GM19452 (cell line): Measurements from ENCODE around the gene RUFY4.
"Not testable (repeated sequence)": the region's sequence is repeated elsewhere in the genome, so short reads cannot be mapped to it uniquely, and the experiment has no call there.

Experiments used
- ATAC-seq: cut with Tn5 transposase; IDR thresholded peaks from one replicate; pipeline ENCODE4 v1.9.1; 2021; ENCODE audit not compliant: unreplicated experiment

The RUFY4 gene

GRCh38 chr2:218081063-218081462 lies 12.0 kb downstream of the RUFY4 start:
- ATAC-seq = peak; percentile 93

DNA sequence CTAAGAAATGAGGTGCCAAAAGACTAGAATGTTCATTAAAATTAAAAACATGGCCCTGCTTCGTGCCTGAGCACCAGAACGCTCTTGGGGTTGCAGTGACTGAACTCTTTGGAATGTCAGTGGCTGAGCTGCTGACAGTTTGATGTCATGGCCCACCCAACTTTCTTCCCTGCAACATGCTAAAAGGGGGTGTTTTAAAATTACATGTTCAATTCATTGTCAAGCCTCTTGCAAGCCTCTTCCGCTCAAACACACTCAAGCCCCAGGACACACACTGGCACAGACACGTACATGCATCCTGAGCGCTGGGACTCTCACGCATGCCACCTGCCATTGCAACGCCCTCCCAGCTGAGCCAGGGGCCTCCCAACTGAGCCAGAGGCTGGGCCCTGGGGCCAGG lies 12.6 kb downstream of the RUFY4 start:
- no peak for ATAC-seq

GRCh38 chr2:218082586-218083351 lies 13.7 kb downstream of the RUFY4 start:
- ATAC-seq = no peak

DNA sequence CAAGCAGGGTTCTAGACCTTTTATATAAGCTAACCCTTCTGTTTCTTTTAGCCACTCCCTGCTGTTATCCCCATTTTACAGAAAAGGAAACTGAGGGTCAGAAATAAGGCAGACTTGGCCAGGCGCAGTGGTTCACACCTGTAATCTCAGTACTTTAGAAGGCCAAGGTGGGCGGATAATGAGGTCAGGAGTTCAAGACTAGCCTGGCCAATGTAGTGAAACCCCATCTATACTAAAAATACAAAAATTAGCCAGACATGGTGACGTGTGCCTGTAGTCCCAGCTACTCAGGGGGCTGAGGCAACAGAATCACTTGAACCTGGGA lies 14.3 kb downstream of the RUFY4 start:
- ATAC-seq = no peak

- ATAC-seq = no peak
These were observed 17.4 kb downstream of the RUFY4 start for GRCh38 chr2:218086478-218086877.

DNA sequence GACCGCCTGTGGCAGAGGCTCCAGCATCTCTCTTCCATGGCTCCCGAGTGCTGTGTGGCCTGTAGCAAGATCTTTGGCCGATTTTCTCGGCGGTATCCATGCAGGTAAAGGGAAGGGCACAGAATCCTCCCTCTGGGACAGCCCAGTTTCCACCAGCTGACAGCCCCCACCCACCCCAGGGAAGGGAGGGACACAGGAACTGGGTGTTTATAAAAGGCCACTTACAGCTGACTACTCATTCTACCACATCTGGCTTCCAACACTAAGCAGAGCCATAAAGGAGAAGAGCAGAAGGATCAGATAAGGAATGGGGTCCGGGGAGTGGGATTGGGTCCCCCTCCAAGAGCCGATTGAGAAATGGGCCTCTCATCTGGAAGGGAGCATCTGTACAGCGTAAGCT lies 20.2 kb downstream of the RUFY4 start:
- no peak for ATAC-seq

- ATAC-seq = no peak
These were observed 22.7 kb downstream of the RUFY4 start for GRCh38 chr2:218091746-218092145.

DNA sequence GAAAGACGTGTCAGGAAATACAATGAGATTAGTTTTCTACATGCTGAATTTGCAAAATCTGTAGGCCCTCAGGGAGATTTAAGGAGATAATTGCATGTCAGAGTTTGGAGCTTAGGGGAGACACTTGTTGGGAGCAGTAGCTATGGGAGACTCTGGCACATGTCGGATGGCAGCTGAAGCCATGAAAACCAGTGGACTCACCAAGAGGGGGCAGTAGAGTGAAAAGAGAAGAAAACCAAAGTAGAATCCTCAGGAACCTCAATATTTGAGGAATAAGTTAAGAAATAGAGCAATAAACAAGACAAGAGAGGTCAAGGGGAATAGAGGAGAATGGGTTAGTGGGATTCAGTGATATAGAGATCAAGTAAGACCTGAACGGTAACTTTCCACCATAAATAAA lies 24.8 kb downstream of the RUFY4 start:
- no peak for ATAC-seq

- no peak for ATAC-seq
These were observed 26.8 kb downstream of the RUFY4 start for GRCh38 chr2:218095853-218096252.

DNA sequence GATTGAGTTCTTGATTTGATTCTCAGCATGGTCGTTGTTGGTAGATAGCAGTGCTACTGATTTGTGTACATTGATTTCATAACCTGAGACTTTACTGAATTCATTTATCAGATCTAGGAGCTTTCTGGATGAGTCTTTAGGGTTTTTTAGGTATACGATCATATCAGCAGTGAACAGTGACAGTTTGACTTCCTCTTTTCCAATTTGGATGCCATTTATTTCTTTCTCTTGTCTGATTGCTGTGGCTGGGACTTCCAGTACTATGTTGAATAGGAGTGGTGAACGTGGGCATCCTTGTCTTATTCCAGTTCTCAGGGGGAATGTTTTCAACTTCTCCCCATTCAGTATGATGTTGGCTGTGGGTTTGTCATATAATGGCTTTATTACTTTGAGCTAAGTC lies 28.9 kb downstream of the RUFY4 start:
- ATAC-seq = no peak

DNA sequence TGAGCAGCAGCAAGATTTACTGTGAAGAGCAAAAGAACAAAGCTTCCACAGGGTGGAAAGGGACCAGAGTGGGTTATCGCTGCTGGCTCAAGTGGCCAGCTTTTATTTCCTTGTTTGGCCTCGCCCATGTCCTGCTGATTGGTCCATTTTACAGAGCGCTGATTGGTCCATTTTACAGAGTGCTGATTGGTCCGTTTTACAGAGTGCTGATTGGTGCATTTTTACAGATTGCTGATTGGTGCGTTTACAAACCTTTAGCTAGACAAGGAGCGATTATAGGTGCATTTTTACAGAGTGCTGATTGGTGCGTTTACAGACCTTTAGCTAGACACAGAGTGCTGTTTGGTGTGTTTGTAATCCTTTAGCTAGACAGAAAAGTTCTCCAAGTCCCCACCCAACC lies 39.8 kb downstream of the RUFY4 start:
- ATAC-seq = not testable (repeated sequence)

DNA sequence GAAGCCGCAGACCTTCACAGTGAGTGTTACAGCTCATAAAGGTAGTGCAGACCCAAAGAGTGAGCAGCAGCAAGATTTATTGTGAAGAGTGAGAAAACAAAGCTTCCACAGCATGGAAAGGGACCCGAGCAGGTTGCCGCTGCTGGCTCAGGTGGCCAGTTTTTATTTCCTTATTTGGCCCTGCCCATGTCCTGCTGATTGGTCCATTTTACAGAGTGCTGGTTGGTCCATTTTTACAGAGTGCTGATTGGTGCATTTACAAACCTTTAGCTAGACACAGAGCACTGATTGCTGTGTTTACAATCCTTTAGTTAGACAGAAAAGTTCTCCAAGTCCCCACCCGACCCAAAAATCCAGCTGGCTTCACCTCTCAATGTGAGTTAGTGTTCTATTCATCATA lies 52.7 kb downstream of the RUFY4 start:
- ATAC-seq = not testable (repeated sequence)

- not testable (repeated sequence) for ATAC-seq
These were observed 53.2 kb downstream of the RUFY4 start for GRCh38 chr2:218122286-218122685.

DNA sequence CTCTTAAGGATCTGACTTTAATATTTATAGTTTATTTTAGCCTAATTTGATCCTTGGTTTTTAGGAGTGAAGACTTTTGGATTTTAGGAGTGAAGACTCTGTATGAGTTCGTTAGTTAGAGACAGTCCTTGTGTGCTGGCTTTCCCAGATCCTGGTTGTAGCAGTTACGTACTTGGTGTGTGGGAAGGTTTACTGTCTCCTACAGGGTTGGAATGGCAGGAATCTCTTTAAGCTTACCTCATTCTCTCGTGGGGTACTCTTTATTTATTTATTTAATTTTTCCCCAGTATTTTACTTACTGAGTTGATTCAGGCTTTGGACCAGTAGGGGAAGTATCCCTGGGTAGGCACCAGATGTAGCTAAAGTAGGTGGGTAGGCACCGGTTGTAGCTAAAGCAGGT lies 54.9 kb downstream of the RUFY4 start:
- ATAC-seq = no peak

DNA sequence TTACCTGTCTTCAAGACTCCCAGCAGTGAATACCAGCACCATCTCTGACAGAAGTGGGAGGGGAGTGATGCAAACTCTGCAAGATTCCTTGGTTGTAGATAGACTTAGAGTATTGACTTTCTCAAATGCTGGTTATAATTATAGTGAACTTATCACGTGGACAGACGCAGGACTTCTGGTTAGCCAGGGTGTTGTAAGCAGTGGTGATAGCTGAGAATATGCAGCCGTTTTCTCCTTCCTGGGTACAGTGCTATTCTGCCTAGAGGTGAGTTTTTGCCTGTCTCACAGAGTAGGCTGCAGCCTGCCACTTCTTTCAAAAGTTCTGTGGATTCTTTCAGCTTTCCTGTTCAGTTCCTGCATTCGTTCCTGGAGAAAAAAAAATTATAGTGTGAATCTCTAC lies 56.0 kb downstream of the RUFY4 start:
- no peak for ATAC-seq

DNA sequence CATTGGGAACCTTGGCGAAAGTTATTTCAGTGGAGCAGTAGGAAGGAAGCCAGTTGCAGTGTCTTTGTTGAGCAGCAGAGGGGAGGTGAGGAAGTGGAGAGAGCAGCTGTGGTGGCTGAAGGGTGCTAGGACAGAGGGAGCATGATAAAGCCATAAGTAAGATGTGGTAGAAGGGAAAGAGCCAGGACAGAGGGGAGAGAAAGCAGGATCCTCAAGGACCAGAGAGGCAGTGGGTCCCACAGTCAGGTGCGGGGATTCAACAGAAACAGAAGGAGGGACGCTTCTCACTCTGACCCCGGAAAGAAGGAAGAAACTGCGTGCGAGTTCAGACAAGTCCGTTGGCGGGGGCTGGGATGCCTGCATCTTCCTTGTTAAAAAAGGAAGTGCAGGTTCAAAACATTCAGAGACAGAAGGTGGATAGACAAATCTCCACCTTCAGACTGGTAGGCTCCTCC lies 56.6 kb downstream of the RUFY4 start, which contains the start of gene CXCR2:
Gene CXCR2 (plus strand): TSS at position 403 of the 455 bp plus-strand sequence. CDS start 8,774 bp downstream, outside the sequence.
- ATAC-seq = no peak

DNA sequence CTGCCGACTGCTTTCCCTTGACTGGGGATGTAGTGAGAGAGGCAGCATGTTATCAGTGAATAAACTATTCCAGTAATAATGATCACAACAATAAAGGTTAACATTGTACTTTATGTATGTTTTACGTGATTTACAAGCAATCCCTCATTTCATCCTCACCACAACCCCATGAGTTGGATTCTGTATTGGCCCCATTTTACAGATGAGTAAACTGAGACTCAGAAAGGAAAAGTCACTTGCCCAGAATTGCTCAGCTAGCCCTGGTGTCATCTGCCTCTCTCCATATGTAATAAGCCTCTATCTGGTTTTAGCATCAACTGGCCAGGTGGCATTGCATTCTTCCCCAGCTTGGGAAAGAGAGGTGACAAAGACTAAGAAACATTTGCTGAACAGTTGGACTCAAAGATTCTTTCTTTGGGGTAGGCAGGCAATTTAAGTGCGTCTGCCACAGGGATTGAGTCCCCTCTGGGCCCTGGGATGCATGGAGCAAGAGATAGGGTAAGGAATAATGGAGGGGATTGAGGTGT lies 58.9 kb downstream of the RUFY4 start:
- ATAC-seq = no peak

DNA sequence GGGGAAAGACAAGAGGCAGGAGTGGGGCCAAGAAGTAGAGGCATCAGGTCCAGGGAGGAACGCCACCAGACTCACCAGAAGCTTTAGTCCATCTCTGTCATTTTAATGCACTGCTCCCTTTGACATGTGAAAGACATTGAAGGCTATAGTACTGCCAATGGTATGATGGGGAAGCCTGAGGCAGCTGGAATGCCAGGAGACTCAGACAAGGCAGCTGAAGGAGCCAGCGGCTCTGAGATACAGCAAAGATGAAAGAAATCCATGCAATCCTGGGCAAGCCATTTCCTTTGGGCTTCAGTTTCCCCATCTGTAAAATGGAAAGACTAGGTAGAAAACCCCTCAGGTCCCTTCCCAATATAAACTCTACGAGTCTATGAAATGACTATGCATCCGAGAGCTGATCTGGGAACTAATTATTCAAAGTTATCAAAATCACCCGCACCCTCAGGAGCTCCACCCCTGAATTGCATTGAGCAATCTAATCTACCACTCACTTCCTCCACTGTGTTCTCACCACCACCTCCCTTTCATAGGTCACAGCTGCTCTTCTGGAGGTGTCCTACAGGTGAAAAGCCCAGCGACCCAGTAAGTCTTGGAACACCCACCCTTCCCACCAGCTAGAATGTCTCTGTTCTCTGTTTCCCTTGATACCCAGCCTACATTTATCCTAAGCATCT lies 59.9 kb downstream of the RUFY4 start:
- no peak for ATAC-seq

GRCh38 chr2:218129458-218130135 lies 60.5 kb downstream of the RUFY4 start:
- ATAC-seq = no peak

- ATAC-seq = no peak
These were observed 61.3 kb downstream of the RUFY4 start for GRCh38 chr2:218130377-218130776.

DNA sequence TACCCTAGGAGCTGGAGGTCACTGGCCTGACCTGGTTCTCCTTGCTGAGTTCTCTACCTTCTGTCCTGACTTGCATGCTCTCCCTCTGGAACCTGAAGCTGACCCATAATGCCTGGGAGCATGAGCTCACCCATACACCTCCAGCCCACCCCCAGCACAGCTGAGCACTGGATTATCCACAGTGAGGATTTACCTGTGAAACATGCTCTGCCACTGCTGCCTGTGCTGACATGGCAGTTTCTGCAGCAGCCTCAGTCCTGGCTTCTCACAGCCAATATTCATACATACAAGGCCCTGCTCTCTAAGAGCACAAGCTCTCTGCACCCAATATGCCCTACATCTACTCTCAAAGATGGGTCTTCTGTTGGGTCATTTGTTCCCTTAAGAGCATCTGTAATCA lies 61.8 kb downstream of the RUFY4 start:
- ATAC-seq = no peak

DNA sequence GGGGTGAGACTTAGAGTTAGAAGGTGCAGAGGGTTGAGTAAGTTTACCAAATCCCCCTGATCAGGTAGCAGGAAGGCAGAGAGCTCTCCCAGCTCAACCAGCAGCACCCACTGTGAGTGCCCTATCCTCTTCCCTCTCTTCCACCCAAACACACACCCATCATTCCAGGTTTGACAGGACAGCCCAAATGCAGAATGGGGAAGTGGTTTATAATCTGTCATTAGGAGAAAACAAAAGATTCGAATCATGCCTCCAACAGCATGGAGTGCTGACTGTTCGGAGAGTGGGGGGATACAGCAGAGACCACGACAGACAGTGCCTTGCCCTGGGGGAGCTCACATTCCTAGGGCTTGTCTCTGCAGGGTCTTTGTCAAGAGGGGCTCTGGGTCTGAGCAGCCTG lies 68.5 kb downstream of the RUFY4 start:
- no peak for ATAC-seq
